Breast epithelium (tissue), 4 donors: ENCODE data around the gene TPM4. TPM values are rescaled to one million over a fixed set of nuclear protein-coding genes. Genes with fewer than 3 reads are reported as not detected.

Source experiments
- DNase-seq, 2 donors: peaks; one replicate each; pipeline ENCODE4 v3.0.0-alpha.2; 2019; ENCODE audit warnings: low spot score in 2 of 2
- H3K27ac ChIP-seq, 2 donors: fragments of 200-600 bp; sonication (generic) in 1 of 2; one replicate each; pipeline ENCODE4 v1.5.1; 2016 to 2019; ENCODE audit warnings: mild to moderate bottlenecking in 1 of 2
- H3K27me3 ChIP-seq, 2 donors: fragments of 200-600 bp; sonication (generic) in 1 of 2; one replicate each; pipeline versions ENCODE4 v1.5.1 to v1.6.0; 2017 to 2019; ENCODE audit warnings: control low read depth in 1 of 2, mild to moderate bottlenecking in 1 of 2
- H3K36me3 ChIP-seq: fragments of 200-600 bp; one replicate; pipeline ENCODE4 v1.5.1; 2019
- H3K4me1 ChIP-seq, 2 donors: fragments of 200-600 bp; sonication (generic); one replicate each; pipeline ENCODE4 v1.5.1; 2016 to 2019; ENCODE audit warnings: control low read depth in 1 of 2
- H3K4me3 ChIP-seq, 3 donors: fragments of 200-600 bp; sonication (generic); 1 replicate in 2 of 3; 2 replicates in 1 of 3; pipeline ENCODE4 v1.5.1; 2016 to 2019; ENCODE audit warnings: mild to moderate bottlenecking in 3 of 3, moderate library complexity in 2 of 3
- H3K9me3 ChIP-seq, 2 donors: fragments of 200-600 bp; sonication (generic) in 1 of 2; one replicate each; pipeline ENCODE4 v1.5.1; 2016 to 2019; ENCODE audit warnings: control low read depth in 1 of 2
- CTCF ChIP-seq, 3 donors: fragments of 450-650 bp; IDR thresholded peaks; one replicate each; pipeline ENCODE4 v1.5.1; 2016 to 2017; ENCODE audit warnings: antibody characterized with exemption in 3 of 3, mild to moderate bottlenecking in 3 of 3, moderate library complexity in 3 of 3
- POLR2A ChIP-seq: fragments of 450-650 bp; IDR thresholded peaks from one replicate; pipeline ENCODE4 v1.6.1; 2016; ENCODE audit warnings: antibody characterized with exemption, mild to moderate bottlenecking, moderate library complexity
- POLR2AphosphoS5 ChIP-seq, 3 donors: sonication (generic); formaldehyde crosslinking; IDR thresholded peaks; one replicate each; pipeline ENCODE4 v1.6.1; 2017; ENCODE audit warnings: antibody characterized with exemption in 3 of 3
- intact Hi-C: fragments of 100-400 bp; cut with DNase I; formaldehyde crosslinking; loops from one replicate; pipeline ENCODE4 v1.15.1; 2023; ENCODE audit warnings: low total_unique reads
- total RNA-seq, 3 donors: library from RNA; depleted of rRNA; stranded (reverse); fragments of >200 nt; gene quantifications; one replicate each; pipeline ENCODE4 v1.1.0, GENCODE V29; 2016

TPM4 gene
- total RNA-seq, 3 donors from 2014 or later = 257 to 652 (median 430) TPM

- H3K9me3 ChIP-seq = no peaks in the 10 kb centered on the region
- H3K36me3 ChIP-seq = peaks cover 4% of the 10 kb centered on the region
- H3K27ac ChIP-seq = no peak overlapping the region
- TF ChIP-seq POLR2A (no peak), POLR2AphosphoS5 (IDR thresholded peaks at IDR 0.05) (no peak), CTCF (IDR thresholded peaks at IDR 0.05) (no peak)
- H3K4me3 ChIP-seq = no peak overlapping the region
- no peak for DNase-seq
- intact Hi-C loops = no loop called here
- H3K4me1 ChIP-seq = no peaks in the 10 kb centered on the region
- no peaks in the 10 kb centered on the region for H3K27me3 ChIP-seq
Measured at GRCh38 chr19:16100524-16100923, 24.2 kb downstream of the TPM4 start.

GRCh38 chr19:16104722-16105121 is 28.4 kb downstream of the TPM4 start:
- TF ChIP-seq CTCF (IDR thresholded peaks at IDR 0.05) (no peak), POLR2AphosphoS5 (IDR thresholded peaks at IDR 0.05) (no peak), POLR2A (no peak)
- no peak for DNase-seq
- Histone ChIP-seq H3K4me1 (no peaks in the 10 kb centered on the region), H3K4me3 (no peak overlapping the region), H3K27ac (peak overlapping the region in 1 of 2 donors; percentile 32), H3K36me3 (peaks cover 4% of the 10 kb centered on the region), H3K9me3 (no peaks in the 10 kb centered on the region), H3K27me3 (no peaks in the 10 kb centered on the region)
- intact Hi-C loops = no loop called here

- TF ChIP-seq POLR2A = no peak
- no peak for TF ChIP-seq POLR2AphosphoS5 (IDR thresholded peaks at IDR 0.05)
- TF ChIP-seq CTCF (IDR thresholded peaks at IDR 0.05) = no peak
- intact Hi-C loops = no loop called here
- H3K27me3 ChIP-seq = no peaks in the 10 kb centered on the region
- no peak overlapping the region for H3K4me3 ChIP-seq
- no peaks in the 10 kb centered on the region for H3K9me3 ChIP-seq
- H3K4me1 ChIP-seq = no peaks in the 10 kb centered on the region
- peaks cover 4% of the 10 kb centered on the region for H3K36me3 ChIP-seq
- no peak for DNase-seq
- peak overlapping the region in 1 of 2 donors; percentile 26 for H3K27ac ChIP-seq
Measured at GRCh38 chr19:16106121-16106520, 29.8 kb downstream of the TPM4 start.

- DNase-seq = peak; percentile 99 to 100
- TF ChIP-seq CTCF (IDR thresholded peaks at IDR 0.05) (peak; percentile 97 to 99 (median 98)), POLR2AphosphoS5 (IDR thresholded peaks at IDR 0.05) (peak; percentile 78 to 95 (median 92)), POLR2A (no peak)
- Histone ChIP-seq H3K9me3 (no peaks in the 10 kb centered on the region), H3K36me3 (no peaks in the 10 kb centered on the region), H3K4me1 (peaks cover 5 to 9% of the 10 kb centered on the region in 2 donors), H3K27me3 (no peaks in the 10 kb centered on the region), H3K27ac (peak within 1 kb of the TSS; percentile 92 to 97), H3K4me3 (peak within 1 kb of the TSS; percentile 84 to 87 (median 87))
- intact Hi-C loops = no loop called here
Measured at GRCh38 chr19:16111160-16111908, 35.0 kb downstream of the TPM4 start, which contains the start of gene RAB8A. TSS of gene RAB8A (plus strand) at chr19:16111889. CDS start at chr19:16111902, 13 bp downstream.
